ENCODE data around the gene BSN.

Gene BSN

GRCh38 chr3:49552087-49552486, 2.2 kb upstream of the BSN start:
- no peaks in the 10 kb centered on the region for H3K4me1 ChIP-seq (ENCODE audit: insufficient read depth, poor library complexity, severe bottlenecking)
- ATAC-seq (ENCODE audit: low read depth): no peak
- no peak overlapping the region for H3K27ac ChIP-seq (ENCODE audit: poor library complexity, severe bottlenecking)

GRCh38 chr3:49553324-49553691, 969 bp upstream of the BSN start:
- no peaks in the 10 kb centered on the region for H3K9me3 ChIP-seq (ENCODE audit: severe bottlenecking)
- no peaks in the 10 kb centered on the region for H3K4me1 ChIP-seq (ENCODE audit: insufficient read depth, poor library complexity, severe bottlenecking)
- H3K27me3 ChIP-seq (ENCODE audit: insufficient read depth, poor library complexity, severe bottlenecking): no peaks in the 10 kb centered on the region
- no peaks in the 10 kb centered on the region for H3K36me3 ChIP-seq (ENCODE audit: low read depth)
- ATAC-seq (ENCODE audit: low read depth) (no peak), DNase-seq (ENCODE audit: low spot score) (no peak)
- peak overlapping the region; percentile 70 for H3K4me3 ChIP-seq (ENCODE audit: severe bottlenecking)
- no peak overlapping the region for H3K27ac ChIP-seq (ENCODE audit: poor library complexity, severe bottlenecking)
- TF ChIP-seq CTCF (IDR thresholded peaks at IDR 0.05; ENCODE audit: poor library complexity, severe bottlenecking): no peak

More at GRCh38 chr3:49552087-49552486, 2.2 kb upstream of the BSN start:
- no peak for DNase-seq (ENCODE audit: low spot score)
- Histone ChIP-seq H3K36me3 (ENCODE audit: low read depth) (no peaks in the 10 kb centered on the region), H3K27me3 (ENCODE audit: insufficient read depth, poor library complexity, severe bottlenecking) (no peaks in the 10 kb centered on the region), H3K4me3 (ENCODE audit: severe bottlenecking) (no peak overlapping the region), H3K9me3 (ENCODE audit: severe bottlenecking) (no peaks in the 10 kb centered on the region)
- TF ChIP-seq CTCF (IDR thresholded peaks at IDR 0.05; ENCODE audit: poor library complexity, severe bottlenecking): no peak

- ATAC-seq (ENCODE audit: low read depth): peak; percentile 62
- no peaks in the 10 kb centered on the region for H3K4me1 ChIP-seq (ENCODE audit: insufficient read depth, poor library complexity, severe bottlenecking)
- DNase-seq (ENCODE audit: low spot score): no peak
- no peak for TF ChIP-seq CTCF (IDR thresholded peaks at IDR 0.05; ENCODE audit: poor library complexity, severe bottlenecking)
- H3K36me3 ChIP-seq (ENCODE audit: low read depth): no peaks in the 10 kb centered on the region
- peak overlapping the region; percentile 70 for H3K4me3 ChIP-seq (ENCODE audit: severe bottlenecking)
- no peak overlapping the region for H3K27ac ChIP-seq (ENCODE audit: poor library complexity, severe bottlenecking)
- H3K9me3 ChIP-seq (ENCODE audit: severe bottlenecking): no peaks in the 10 kb centered on the region
- no peaks in the 10 kb centered on the region for H3K27me3 ChIP-seq (ENCODE audit: insufficient read depth, poor library complexity, severe bottlenecking)
Observed at GRCh38 chr3:49554633-49555265, 472 bp downstream of the BSN start.

- Histone ChIP-seq H3K4me1 (ENCODE audit: insufficient read depth, poor library complexity, severe bottlenecking) (no peaks in the 10 kb centered on the region), H3K27me3 (ENCODE audit: insufficient read depth, poor library complexity, severe bottlenecking) (no peaks in the 10 kb centered on the region), H3K4me3 (ENCODE audit: severe bottlenecking) (no peak overlapping the region), H3K27ac (ENCODE audit: poor library complexity, severe bottlenecking) (no peak overlapping the region), H3K9me3 (ENCODE audit: severe bottlenecking) (no peaks in the 10 kb centered on the region), H3K36me3 (ENCODE audit: low read depth) (no peaks in the 10 kb centered on the region)
- no peak for TF ChIP-seq CTCF (IDR thresholded peaks at IDR 0.05; ENCODE audit: poor library complexity, severe bottlenecking)
- ATAC-seq (ENCODE audit: low read depth) (no peak), DNase-seq (ENCODE audit: low spot score) (no peak)
Observed at GRCh38 chr3:49556500-49557275, 2.4 kb downstream of the BSN start.
